Liver (tissue), 9 donors: ENCODE measurements around the gene ZNF816. TPM values are rescaled to one million over a fixed set of nuclear protein-coding genes. Genes with fewer than 3 reads are reported as not detected.
"Not testable (repeated sequence)": the region's sequence is repeated elsewhere in the genome, so short reads cannot be mapped to it uniquely, and the experiment has no call there.

ENCODE experiments used
- DNase-seq: peaks from one replicate; pipeline ENCODE4 v3.0.0-alpha.2; 2017; ENCODE audit warnings: low spot score
- H3K27ac ChIP-seq, 2 donors: one replicate each; pipeline ENCODE4 v1.7.0; 2013; ENCODE audit warnings: inconsistent platforms in 2 of 2, low read length in 2 of 2, control low read depth in 1 of 2, low read depth in 1 of 2, mild to moderate bottlenecking in 1 of 2
- H3K27me3 ChIP-seq, 4 donors: one replicate each; pipeline versions ENCODE4 v1.6.1 to v1.7.0; 2013; ENCODE audit warnings: low read length in 3 of 4, inconsistent platforms in 1 of 4, mild to moderate bottlenecking in 1 of 4, moderate library complexity in 1 of 4; ENCODE audit not compliant: control insufficient read depth in 4 of 4, insufficient read depth in 4 of 4
- H3K36me3 ChIP-seq, 4 donors: one replicate each; pipeline versions ENCODE4 v1.6.1 to v1.7.0; 2013; ENCODE audit warnings: low read length in 3 of 4, mild to moderate bottlenecking in 3 of 4, low read depth in 1 of 4, moderate library complexity in 1 of 4; ENCODE audit not compliant: control insufficient read depth in 4 of 4, insufficient read depth in 3 of 4
- H3K4me1 ChIP-seq, 4 donors: one replicate each; pipeline versions ENCODE4 v1.6.1 to v1.7.0; 2013; ENCODE audit warnings: low read length in 3 of 4, mild to moderate bottlenecking in 3 of 4, moderate library complexity in 1 of 4; ENCODE audit not compliant: control insufficient read depth in 4 of 4, insufficient read depth in 4 of 4
- H3K4me3 ChIP-seq, 3 donors: one replicate each; pipeline versions ENCODE4 v1.6.1 to v1.7.0; 2013; ENCODE audit warnings: low read length in 3 of 3, control low read depth in 1 of 3, low read depth in 1 of 3, mild to moderate bottlenecking in 1 of 3
- H3K9ac ChIP-seq, 2 donors: one replicate each; pipeline ENCODE4 v1.7.0; 2013; ENCODE audit warnings: low read length in 2 of 2, mild to moderate bottlenecking in 2 of 2, moderate library complexity in 2 of 2, control low read depth in 1 of 2, low read depth in 1 of 2
- H3K9me3 ChIP-seq, 4 donors: one replicate each; pipeline versions ENCODE4 v1.6.1 to v1.7.0; 2013; ENCODE audit warnings: low read length in 3 of 4; ENCODE audit not compliant: control insufficient read depth in 4 of 4
- CTCF ChIP-seq: fragments of 150-350 bp; IDR thresholded peaks from 2 replicates; pipeline ENCODE4 v1.5.1; 2017; ENCODE audit warnings: improper control_type of control experiment, low read depth, low read length; ENCODE audit not compliant: missing input control
- FOXA1 ChIP-seq: IDR thresholded peaks from 2 replicates; pipeline ENCODE4 v1.6.1; 2016; ENCODE audit warnings: antibody characterized with exemption
- FOXA2 ChIP-seq: IDR thresholded peaks from 2 replicates; pipeline ENCODE4 v1.6.1; 2016; ENCODE audit warnings: antibody characterized with exemption
- GABPA ChIP-seq, 2 donors: IDR thresholded peaks in 1 of 2; conservative IDR thresholded peaks in 1 of 2; 2 replicates each; pipeline ENCODE4 v1.6.1; 2016; ENCODE audit warnings: antibody characterized with exemption in 2 of 2, mild to moderate bottlenecking in 1 of 2, moderate library complexity in 1 of 2
- HNF4A ChIP-seq, 2 donors: conservative IDR thresholded peaks; 2 replicates each; pipeline ENCODE4 v1.6.1; 2016; ENCODE audit warnings: antibody characterized with exemption in 2 of 2, mild to moderate bottlenecking in 2 of 2
- HNF4G ChIP-seq: IDR thresholded peaks from 2 replicates; pipeline ENCODE4 v1.6.1; 2016; ENCODE audit warnings: antibody characterized with exemption
- JUND ChIP-seq, 2 donors: IDR thresholded peaks; 2 replicates each; pipeline ENCODE4 v1.6.1; 2016; ENCODE audit warnings: antibody characterized with exemption in 2 of 2
- MAX ChIP-seq: IDR thresholded peaks from 2 replicates; pipeline ENCODE4 v1.6.1; 2016; ENCODE audit warnings: antibody characterized with exemption
- NR2F2 ChIP-seq: IDR thresholded peaks from 2 replicates; pipeline ENCODE4 v1.6.1; 2016; ENCODE audit warnings: antibody characterized with exemption
- RAD21 ChIP-seq, 2 donors: IDR thresholded peaks; 2 replicates each; pipeline ENCODE4 v1.6.1; 2016; ENCODE audit warnings: antibody characterized with exemption in 2 of 2, mild to moderate bottlenecking in 2 of 2
- RXRA ChIP-seq, 2 donors: IDR thresholded peaks; 2 replicates each; pipeline ENCODE4 v1.6.1; 2017 to 2018; ENCODE audit warnings: antibody characterized with exemption in 2 of 2, mild to moderate bottlenecking in 1 of 2
- TAF1 ChIP-seq: conservative IDR thresholded peaks from 2 replicates; pipeline ENCODE4 v1.6.1; 2016; ENCODE audit warnings: antibody characterized with exemption, mild to moderate bottlenecking
- YY1 ChIP-seq: IDR thresholded peaks from 2 replicates; pipeline ENCODE4 v1.6.1; 2016; ENCODE audit warnings: antibody characterized with exemption, mild to moderate bottlenecking
- WGBS: extraction: QIAGEN DNeasy Blood & Tissue Kit; methylation state at CpG from one replicate; pipeline ENCODE4 v1.1.7; 2013; 5-methylcytosine and 5-hydroxymethylcytosine counted together
- polyA plus RNA-seq, 2 donors: library from polyadenylated mRNA; stranded (reverse) in 1 of 2; unstranded in 1 of 2; fragments of 200-250 nt in 1 of 2; fragments of >200 nt in 1 of 2; fragmentation: Nextera tagmentation in 1 of 2; extraction: Ambion mirVana in 1 of 2; gene quantifications; one replicate each; pipeline versions ENCODE4 v1.2.1 to v1.2.3, GENCODE V29; 2013 to 2015
- total RNA-seq, 2 donors: library from RNA; depleted of rRNA; stranded (reverse); fragments of >200 nt; gene quantifications; one replicate each; pipeline ENCODE4 v1.2.3, GENCODE V29; 2014
- TF ChIP-seq, protein P1 (sequence below): IDR thresholded peaks from 2 replicates; pipeline ENCODE4 v1.6.1; 2016; ENCODE audit warnings: antibody characterized with exemption, mild to moderate bottlenecking
- TF ChIP-seq, protein P2 (sequence below): IDR thresholded peaks from 2 replicates; pipeline ENCODE4 v1.6.1; 2016; ENCODE audit warnings: antibody characterized with exemption
- donor health status: healthy.
- donor health status: healthy.
- donor health status: healthy.
- donor health status: healthy.
- donor health status: healthy.

ZNF816 gene
- total and polyA plus RNA-seq, 4 donors = 0.93 to 6.5 (median 1.7) TPM

- 41% methylated on average over 17 of the region's 17 CpGs for WGBS
- H3K27ac ChIP-seq, H3K27me3 ChIP-seq, H3K9ac ChIP-seq, H3K4me3 ChIP-seq, H3K36me3 ChIP-seq, H3K4me1 ChIP-seq, DNase-seq: not testable (repeated sequence)
- peaks cover 11 to 44% (median 26%) of the 10 kb centered on the region in 4 donors for H3K9me3 ChIP-seq
Measured at GRCh38 chr19:52944703-52945493, 17.8 kb downstream of the ZNF816 start.

DNA sequence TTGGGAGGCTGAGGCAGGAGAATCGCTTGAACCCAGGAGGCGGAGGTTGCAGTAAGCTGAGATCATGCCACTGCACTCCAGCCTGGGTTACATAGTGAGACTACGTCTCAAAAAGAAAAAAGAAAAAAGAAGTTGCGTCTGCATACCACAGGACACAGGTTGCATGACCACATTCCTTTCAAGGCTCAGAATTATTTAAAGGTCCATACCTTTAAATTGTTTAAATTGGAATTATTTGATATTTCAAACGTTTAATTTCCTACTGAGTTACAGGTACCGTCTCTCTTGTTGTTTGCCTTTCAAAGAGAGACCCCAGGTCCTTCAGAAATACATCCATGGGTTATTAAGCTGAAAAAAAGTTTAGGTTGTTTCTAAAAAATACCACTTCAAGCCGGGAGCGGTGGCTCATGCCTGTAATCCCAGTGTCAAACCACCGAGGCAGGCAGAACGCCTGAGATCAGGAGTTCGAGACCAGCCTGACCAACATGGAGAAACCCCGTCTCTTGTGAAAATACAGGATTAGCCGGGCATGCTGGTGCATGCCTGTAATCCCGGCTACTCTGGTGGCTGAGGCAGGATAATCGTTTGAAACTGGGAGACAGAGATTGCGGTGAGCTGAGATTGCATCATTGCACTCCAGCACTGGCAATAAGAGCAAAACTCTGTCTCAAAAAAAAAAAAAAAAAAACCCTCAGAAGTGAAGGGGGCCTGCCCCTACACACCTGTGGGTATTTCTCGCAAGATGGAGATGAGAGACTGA is 18.6 kb downstream of the ZNF816 start:
- 64% methylated on average over 17 of the region's 17 CpGs for WGBS
- DNase-seq = no peak
- peaks cover 0 to 2% (median 0%) of the 10 kb centered on the region in 4 donors for H3K4me1 ChIP-seq
- H3K36me3 ChIP-seq = no peaks in the 10 kb centered on the region
- no peak overlapping the region for H3K4me3 ChIP-seq
- no peaks in the 10 kb centered on the region for H3K27me3 ChIP-seq
- H3K27ac ChIP-seq = no peak overlapping the region
- TF ChIP-seq GABPA (IDR thresholded peaks at IDR 0.05 in 1 of 2, conservative IDR thresholded peaks at IDR 0.05 in 1 of 2) (no peak), YY1 (no peak), FOXA1 (no peak), JUND (IDR thresholded peaks at IDR 0.05) (no peak), MAX (no peak), RAD21 (IDR thresholded peaks at IDR 0.05) (no peak), RXRA (IDR thresholded peaks at IDR 0.05) (no peak), NR2F2 (no peak), HNF4A (conservative IDR thresholded peaks at IDR 0.05) (no peak), HNF4G (no peak), FOXA2 (no peak), CTCF (no peak), TAF1 (no peak)
- TF ChIP-seq, protein P1, sequence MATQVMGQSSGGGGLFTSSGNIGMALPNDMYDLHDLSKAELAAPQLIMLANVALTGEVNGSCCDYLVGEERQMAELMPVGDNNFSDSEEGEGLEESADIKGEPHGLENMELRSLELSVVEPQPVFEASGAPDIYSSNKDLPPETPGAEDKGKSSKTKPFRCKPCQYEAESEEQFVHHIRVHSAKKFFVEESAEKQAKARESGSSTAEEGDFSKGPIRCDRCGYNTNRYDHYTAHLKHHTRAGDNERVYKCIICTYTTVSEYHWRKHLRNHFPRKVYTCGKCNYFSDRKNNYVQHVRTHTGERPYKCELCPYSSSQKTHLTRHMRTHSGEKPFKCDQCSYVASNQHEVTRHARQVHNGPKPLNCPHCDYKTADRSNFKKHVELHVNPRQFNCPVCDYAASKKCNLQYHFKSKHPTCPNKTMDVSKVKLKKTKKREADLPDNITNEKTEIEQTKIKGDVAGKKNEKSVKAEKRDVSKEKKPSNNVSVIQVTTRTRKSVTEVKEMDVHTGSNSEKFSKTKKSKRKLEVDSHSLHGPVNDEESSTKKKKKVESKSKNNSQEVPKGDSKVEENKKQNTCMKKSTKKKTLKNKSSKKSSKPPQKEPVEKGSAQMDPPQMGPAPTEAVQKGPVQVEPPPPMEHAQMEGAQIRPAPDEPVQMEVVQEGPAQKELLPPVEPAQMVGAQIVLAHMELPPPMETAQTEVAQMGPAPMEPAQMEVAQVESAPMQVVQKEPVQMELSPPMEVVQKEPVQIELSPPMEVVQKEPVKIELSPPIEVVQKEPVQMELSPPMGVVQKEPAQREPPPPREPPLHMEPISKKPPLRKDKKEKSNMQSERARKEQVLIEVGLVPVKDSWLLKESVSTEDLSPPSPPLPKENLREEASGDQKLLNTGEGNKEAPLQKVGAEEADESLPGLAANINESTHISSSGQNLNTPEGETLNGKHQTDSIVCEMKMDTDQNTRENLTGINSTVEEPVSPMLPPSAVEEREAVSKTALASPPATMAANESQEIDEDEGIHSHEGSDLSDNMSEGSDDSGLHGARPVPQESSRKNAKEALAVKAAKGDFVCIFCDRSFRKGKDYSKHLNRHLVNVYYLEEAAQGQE = no peak
- TF ChIP-seq, protein P2, sequence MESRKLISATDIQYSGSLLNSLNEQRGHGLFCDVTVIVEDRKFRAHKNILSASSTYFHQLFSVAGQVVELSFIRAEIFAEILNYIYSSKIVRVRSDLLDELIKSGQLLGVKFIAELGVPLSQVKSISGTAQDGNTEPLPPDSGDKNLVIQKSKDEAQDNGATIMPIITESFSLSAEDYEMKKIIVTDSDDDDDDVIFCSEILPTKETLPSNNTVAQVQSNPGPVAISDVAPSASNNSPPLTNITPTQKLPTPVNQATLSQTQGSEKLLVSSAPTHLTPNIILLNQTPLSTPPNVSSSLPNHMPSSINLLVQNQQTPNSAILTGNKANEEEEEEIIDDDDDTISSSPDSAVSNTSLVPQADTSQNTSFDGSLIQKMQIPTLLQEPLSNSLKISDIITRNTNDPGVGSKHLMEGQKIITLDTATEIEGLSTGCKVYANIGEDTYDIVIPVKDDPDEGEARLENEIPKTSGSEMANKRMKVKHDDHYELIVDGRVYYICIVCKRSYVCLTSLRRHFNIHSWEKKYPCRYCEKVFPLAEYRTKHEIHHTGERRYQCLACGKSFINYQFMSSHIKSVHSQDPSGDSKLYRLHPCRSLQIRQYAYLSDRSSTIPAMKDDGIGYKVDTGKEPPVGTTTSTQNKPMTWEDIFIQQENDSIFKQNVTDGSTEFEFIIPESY = no peak
- H3K9me3 ChIP-seq = peaks cover 5 to 39% (median 18%) of the 10 kb centered on the region in 4 donors
- H3K9ac ChIP-seq = no peak overlapping the region
